GM18502 (cell line): Measurements from ENCODE around the gene DLX5.

Experiments used
- ATAC-seq: cut with Tn5 transposase; IDR thresholded peaks from one replicate; pipeline ENCODE4 v1.9.1; 2021; ENCODE audit warnings: mild to moderate bottlenecking; ENCODE audit not compliant: unreplicated experiment, poor library complexity

Gene DLX5

GRCh38 chr7:97018791-97019531, 5.7 kb downstream of the DLX5 start:
- ATAC-seq, result no peak

- ATAC-seq, result no peak
Observed at GRCh38 chr7:97018126-97018601, 6.5 kb downstream of the DLX5 start.

GRCh38 chr7:97017192-97018125, 7.2 kb downstream of the DLX5 start:
- ATAC-seq, result no peak

GRCh38 chr7:97016381-97017191, 8.0 kb downstream of the DLX5 start:
- no peak for ATAC-seq

DNA sequence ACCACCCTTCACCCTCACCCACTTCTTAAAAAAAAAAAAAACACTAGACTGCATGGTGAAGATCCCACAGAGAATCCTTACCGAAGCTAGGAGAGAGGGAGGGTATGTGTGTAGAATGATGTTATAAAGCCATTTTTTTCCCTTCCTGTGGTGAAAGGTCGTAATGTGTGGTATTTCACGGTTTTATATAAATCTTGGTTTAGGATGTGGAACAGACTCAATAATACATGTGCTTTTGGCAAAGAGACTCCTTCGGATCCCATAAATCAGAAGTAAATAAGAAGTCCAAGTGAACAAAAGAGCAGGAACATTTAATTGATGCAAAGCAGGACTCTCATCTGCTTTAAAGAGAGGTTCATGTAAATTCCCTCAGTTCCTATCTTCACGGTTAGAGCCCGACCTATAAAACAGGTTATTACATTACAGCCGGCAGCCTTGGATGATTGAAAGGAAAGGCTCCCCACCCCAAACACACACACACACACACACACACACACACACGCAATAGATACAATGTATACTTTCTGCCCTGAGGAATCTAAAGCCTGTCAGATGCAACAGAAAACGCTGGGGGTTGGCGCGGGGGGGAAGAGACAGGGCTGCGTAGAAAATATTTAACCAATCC, 8.8 kb downstream of the DLX5 start:
- no peak for ATAC-seq

- ATAC-seq, result no peak
Observed at GRCh38 chr7:97015279-97015678, 9.4 kb downstream of the DLX5 start.

DNA sequence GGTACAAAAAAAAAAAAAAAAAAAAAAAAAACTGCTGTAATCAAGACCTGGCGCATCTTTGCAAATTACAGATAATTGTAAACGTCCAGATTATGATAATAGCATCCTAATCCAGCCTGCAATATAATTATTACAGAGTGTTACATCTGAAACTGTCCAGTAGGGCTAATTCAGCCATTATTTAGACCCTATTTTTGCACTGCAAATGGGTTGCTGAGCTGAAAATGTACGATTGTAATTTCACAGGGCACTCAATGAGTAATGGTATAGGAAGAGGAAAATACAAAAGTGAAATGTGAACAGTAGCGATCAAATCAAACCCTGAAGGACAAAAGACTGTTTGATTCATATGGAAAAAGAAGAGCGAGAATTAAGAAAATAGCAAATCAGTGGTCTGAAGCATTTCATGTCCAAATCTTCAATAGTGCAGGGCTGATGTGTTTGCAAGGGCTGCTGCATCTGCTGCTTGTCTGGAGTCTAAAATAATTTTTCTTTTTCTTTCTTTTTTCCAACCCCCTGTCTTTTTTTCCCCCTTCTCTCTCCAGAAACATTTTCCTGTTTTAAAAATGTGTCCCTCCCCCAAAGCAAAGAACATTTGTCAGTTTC, 10.4 kb downstream of the DLX5 start:
- no peak for ATAC-seq

GRCh38 chr7:97013845-97014134, 10.8 kb downstream of the DLX5 start:
- no peak for ATAC-seq

GRCh38 chr7:97013134-97013844, 11.3 kb downstream of the DLX5 start:
- no peak for ATAC-seq

GRCh38 chr7:97012365-97013133, 12.1 kb downstream of the DLX5 start:
- ATAC-seq, result no peak

DNA sequence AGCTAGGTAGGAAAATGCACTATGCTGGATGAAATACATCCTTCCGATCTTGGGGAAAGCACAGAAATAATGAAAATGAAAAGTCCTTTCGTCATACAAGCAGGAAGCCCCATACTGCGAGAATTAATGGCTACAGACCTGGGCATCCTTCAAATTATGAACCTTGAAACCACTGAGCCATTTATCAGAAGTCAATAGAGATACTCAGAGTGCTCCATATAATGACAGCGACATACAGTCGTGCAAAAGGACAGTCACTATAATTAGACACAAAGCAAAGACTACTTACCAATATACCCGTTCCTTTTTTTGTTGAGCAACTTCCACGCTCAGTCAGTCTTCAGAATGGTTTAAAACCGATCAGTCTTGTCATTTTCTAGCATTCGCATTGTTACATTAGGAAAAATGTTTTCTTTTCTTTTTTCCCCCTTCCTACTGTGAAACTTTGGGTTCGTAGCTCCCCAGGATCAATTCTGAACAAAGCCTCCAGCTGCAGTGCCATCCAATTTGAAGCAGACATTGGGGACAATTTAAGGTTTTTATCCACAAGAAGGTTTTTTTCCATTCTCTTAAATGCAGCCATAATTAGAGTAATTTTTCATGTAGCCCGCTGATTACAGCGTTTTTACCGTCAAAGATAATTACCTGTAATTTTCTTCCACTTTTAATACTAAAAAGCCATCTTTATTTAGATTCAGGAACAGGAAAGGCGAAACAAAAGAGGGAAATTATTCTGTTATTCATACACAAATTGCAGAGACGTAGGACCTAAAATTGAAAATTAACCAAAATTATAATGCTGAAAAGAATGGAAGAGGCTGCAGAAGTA, 12.9 kb downstream of the DLX5 start:
- no peak for ATAC-seq

- ATAC-seq, result no peak
Observed at GRCh38 chr7:97011104-97011503, 13.5 kb downstream of the DLX5 start.

GRCh38 chr7:97009753-97010732, 14.6 kb downstream of the DLX5 start:
- ATAC-seq, result no peak

- no peak for ATAC-seq
Observed at GRCh38 chr7:97008275-97008917, 16.2 kb downstream of the DLX5 start.

GRCh38 chr7:97007583-97007861, 17.1 kb downstream of the DLX5 start:
- ATAC-seq, result no peak

- ATAC-seq, result no peak
Observed at GRCh38 chr7:97006816-97007582, 17.6 kb downstream of the DLX5 start.
